SK-N-DZ (cell line): Measurements from ENCODE around the gene DYNC1H1.

Source experiments
- DNase-seq: peaks from one replicate; pipeline ENCODE4 v3.0.0-alpha.2; 2015; ENCODE audit warnings: low spot score

Gene DYNC1H1

DNA sequence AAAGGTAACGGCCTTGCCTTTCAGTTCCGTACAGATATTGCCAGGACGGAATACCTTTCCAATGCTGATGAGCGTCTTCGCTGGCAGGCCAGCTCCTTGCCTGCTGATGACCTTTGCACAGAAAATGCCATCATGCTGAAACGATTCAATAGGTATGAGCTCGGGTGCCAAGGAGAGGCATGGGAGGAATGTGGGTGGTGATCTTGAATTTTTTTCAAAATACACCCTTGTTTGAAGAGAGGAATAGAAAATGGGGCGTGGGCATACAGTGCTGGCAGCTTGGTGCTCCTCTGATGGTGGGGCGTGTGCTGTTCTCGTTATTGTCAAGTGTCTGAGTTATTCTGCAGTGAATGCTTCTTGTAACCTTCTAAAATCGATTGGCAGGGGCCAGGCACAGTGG lies 69.9 kb downstream of the DYNC1H1 start:
- DNase-seq: no peak

GRCh38 chr14:102035914-102036313 lies 71.5 kb downstream of the DYNC1H1 start:
- no peak for DNase-seq

DNA sequence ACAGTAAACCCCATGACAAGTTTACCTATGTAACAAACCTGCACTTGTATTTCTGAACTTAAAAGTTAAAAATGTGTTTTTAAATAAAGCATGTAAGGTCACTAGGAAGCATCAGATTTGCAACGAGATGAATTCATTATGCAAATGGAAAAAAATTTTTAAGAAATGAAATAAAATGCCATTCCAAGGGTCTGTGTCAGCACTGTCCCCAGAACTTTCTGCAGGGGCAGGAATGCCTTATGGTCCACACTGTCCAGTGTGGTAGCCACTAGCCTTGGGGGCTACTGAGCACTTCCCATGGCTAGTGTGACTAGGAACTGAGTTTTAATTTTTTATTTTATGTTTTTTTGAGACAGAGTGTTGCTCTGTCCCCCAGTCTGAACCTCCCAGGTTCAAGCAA lies 73.3 kb downstream of the DYNC1H1 start:
- no peak for DNase-seq

- no peak for DNase-seq
These were observed 74.8 kb downstream of the DYNC1H1 start for GRCh38 chr14:102039157-102039556.

DNA sequence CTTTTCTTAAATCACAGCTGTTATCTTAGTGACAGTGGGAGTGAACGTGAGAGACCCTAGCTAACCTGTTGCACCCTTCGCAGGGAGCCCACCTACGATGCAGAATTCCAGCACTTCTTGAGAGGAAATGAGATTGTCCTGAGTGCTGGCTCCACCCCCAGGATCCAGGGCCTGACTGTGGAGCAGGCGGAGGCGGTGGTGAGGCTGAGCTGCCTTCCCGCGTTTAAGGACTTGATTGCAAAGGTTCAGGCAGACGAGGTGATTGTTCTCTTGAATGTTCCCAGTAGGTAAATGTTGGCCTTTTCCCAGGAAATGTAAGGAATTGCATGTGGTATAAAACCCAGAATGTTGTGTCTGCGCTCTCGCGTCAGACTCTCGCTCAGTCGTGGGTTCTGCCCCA lies 75.8 kb downstream of the DYNC1H1 start:
- DNase-seq: no peak

DNA sequence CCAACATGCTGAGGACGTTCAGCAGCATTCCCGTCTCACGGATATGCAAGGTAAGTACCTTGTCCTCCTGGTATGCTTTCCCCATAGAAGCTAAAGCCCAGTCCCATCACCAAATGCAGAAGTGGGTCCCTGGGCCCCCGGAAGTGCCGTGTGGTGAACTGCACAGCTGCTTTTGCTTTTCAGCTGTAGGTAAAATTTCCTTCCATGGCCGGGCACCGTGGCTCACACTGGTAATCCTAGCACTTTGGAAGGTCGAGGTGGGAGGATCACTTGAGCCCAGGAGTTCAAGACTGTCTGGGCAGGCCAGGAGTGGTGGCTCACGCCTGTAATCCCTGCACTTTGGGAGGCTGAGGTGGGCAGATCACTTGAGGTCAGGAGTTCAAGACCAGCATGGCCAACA lies 78.3 kb downstream of the DYNC1H1 start:
- DNase-seq: no peak

DNA sequence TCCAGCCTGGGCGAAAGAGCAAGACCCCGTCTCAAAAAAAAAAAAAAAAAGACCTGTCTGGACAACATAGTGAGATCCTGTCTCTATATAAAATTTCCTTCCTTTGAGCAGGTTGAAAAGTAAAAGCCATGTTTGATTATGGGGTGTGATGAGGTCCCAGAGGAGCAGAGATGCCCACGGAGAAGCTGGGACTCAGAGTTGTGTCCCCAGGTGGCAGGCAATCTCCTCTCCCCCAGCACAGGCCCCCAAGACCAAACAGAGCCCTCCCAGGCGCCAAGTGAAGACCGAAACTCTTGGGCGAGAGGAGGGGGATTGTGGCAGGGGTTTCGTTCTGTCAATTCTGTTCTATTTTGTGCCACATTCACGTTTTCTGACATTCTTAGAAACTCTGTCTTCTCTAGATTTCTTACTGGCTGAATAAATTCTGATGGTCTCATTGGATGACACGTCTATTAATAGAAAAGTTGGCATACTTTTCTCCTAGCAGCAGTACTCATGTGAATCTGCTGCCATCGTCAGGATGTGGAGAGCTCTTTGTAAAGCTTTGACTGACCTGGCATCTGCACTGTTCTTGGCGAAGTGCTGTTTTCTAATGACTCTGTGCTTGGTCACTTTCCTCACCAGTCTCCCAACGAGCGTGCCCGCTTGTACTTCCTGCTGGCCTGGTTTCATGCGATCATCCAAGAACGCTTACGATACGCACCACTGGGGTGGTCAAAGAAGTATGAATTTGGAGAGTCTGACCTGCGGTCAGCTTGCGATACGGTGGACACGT lies 79.1 kb downstream of the DYNC1H1 start:
- no peak for DNase-seq

- no peak for DNase-seq
These were observed 80.2 kb downstream of the DYNC1H1 start for GRCh38 chr14:102044566-102044965.

- peak; percentile 68 for DNase-seq
These were observed 82.2 kb downstream of the DYNC1H1 start for GRCh38 chr14:102046337-102047278.

DNA sequence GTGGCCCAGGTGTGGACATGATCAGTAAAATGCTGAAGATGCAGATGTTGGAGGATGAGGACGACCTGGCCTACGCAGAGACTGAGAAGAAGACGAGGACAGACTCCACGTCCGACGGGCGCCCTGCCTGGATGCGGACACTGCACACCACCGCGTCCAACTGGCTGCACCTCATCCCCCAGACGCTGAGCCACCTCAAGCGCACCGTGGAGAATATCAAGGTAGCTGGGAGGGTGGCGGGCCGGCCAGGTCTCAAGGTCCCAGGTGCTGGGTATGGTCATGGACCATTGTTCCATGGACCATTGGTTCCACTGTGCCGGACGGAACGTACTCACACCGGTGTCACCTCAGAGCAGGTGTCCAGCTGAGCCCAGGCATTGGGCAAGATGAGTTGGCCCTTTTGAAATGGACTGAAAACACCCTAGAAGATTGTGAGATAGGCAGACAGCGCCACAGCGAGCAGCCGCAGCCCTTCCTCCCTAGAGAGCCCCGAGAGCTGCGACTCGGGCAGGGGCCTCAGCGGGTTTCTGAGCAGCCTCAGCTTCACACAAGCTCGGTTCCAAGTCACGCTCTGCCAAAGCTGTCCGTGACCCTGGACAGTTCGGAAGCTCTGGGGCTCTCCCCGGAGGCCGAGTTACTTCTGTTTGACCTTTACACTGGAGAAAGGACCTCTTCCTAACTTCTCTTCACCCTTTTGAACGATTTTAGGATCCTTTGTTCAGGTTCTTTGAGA lies 83.6 kb downstream of the DYNC1H1 start:
- DNase-seq: no peak

DNA sequence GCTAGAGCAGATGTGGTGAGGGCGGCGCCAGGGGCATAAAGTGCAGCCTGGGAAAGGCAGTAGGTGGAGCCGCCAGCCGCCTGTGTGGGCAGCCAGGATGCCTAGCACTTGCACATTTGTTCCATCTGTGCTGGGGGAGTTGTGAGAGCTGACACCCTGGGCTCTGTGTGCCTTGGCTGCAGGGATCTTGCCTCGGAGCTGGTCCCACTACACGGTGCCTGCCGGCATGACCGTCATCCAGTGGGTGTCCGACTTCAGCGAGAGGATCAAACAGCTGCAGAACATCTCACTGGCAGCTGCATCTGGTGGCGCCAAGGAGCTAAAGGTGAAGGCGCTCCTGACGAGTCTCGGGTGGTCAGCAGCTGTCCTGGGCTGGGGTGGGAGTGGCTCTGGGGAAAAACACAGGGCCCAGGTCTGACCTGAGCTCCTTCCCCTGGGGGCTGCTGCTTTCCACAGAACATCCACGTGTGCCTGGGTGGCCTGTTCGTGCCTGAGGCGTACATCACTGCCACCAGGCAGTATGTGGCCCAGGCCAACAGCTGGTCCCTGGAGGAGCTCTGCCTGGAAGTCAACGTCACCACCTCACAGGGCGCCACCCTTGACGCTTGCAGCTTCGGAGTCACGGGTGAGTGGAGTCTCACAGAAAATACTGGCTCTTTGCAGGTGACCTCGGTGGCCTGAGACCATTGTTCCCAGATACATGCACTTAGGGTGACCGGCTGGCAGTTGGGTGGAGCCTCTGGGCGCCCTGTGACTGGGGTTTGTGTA lies 85.1 kb downstream of the DYNC1H1 start:
- DNase-seq: no peak

DNA sequence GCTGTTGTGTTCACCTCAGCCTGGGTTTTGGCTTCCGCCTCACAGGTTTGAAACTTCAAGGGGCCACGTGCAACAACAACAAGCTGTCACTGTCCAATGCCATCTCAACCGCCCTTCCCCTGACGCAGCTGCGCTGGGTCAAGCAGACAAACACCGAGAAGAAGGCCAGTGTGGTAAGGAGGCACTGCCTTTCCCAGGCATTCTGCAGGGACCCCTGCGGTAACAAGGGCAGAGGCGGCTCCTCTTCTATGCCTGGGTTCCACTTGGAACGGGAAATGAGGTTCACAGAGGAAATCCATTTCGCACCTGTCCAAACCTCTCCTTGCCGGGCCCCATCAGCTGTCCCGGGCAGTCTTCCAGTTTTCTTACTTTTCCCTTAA lies 85.6 kb downstream of the DYNC1H1 start:
- DNase-seq: no peak

DNA sequence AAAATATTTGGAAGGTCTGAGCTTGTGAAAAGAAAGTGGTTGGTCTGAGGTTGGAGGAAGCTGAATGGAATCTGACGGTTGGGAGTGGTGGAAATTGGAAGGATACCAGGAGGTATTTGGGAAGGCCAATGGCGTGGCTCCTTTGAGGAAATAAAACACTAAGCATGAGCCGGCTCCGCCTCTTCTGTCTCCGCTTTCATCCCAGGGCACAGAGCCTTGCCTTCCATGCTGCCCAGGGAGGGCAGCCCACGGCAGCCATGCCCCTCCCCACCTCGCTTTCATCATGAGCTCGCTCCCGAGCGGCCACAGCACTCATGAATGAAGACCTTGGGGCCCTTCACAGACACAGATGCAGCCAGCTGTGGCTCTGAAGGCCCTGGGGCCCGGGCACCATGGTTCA lies 86.3 kb downstream of the DYNC1H1 start:
- no peak for DNase-seq

DNA sequence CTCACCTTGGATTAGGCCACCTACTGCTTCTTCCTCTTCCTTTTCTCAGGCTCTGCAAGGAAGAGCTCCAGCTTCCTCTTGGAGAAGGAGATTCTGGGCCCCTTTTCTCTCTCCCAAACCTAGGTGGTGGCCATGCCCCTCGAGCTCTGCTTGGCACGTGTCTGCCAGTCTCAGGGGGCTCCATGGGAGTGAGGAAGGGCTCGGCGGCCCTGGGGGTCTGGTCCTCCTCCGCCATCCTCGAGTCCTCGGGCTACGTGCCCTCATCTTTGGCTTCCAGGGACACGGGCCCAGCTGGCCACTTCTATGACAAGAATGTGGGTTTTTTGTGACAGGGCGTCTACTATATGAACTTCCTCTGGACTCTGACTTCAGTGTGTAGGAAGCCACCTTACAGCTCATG lies 88.1 kb downstream of the DYNC1H1 start:
- DNase-seq: no peak

GRCh38 chr14:102055181-102055901 lies 91.0 kb downstream of the DYNC1H1 start:
- DNase-seq: no peak

DNA sequence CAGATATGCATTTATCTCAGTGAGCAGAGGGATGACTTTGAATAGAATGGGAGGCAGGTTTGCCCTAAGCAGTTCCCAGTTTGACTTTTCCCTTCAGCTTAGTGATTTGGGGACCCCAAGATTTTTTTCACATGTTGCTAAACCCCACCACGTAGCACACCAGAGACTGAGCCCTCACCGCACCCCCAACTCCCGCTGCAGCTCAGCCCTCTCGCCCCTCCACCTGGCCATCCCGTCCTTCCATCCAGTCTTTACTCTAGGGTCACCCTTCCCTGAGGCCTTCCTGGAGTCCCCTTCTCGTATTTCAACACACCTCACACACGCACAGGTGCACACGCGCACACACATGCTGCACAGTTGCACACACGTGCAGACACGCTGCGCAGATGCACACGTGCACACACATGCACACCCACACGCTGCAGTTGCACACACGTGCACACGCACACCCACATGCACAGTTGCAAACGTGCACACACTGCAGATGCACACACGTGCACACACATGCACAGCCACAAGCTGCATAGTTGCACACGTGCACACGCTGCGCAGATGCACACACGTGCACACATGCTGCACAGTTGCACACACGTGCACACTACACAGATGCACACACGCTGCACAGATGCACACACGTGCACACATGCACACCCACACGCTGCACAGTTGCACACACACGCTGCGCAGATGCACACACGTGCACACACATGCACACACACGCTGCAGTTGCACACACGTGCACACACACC lies 92.5 kb downstream of the DYNC1H1 start:
- no peak for DNase-seq

DNA sequence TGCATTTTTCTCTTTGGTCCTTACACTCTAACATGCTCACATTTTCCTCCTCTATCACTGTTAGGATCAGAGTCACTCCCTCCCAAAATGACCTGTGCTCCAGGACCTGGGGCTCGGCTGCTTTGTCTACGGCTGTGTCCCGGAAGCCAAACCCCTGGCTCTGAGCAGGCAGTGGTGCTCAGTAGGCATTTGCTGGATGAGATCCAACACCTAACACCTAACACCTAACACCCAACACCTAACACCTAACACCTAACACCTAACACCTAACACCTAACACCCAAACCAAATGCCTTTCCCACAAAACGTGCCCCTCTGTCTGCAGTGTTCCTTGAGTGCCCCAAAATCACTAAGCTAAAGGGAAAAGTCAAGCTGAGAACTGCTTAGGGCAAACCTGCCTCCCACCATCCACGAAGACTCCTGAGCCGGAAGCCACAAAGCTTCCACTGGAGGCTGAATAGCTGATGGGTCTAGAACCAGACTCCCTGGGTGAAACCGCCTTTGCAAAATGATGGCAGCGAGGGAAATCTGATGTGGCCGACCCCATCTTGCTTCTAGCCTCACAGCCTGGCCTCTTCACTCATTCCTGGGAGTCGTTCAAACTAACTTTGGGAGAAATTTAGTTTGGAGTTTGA lies 93.2 kb downstream of the DYNC1H1 start:
- DNase-seq: no peak

DNA sequence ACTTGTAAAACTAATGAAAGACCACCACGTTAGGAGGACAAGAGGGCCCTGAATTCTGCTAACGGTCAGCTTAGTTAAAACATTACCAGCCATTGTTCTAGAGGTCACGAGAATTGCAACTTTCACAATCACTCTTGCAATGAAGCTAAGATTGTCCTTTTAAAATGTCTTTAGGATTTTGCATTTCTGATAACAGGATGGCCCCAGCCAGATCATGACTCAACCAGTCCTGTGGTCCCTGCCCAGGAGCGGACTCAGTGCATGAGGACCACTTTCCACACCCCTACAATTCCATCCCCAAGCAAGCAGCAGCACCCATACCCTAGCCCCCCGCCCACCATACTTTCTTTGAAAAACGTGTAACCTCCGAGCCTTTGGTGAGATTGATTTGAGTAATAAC lies 93.8 kb downstream of the DYNC1H1 start:
- no peak for DNase-seq

- no peak for DNase-seq
These were observed 94.6 kb downstream of the DYNC1H1 start for GRCh38 chr14:102058961-102059360.
